WTC11 (cell line): ENCODE data around the gene B4GALT6. TPM values are rescaled to one million over a fixed set of nuclear protein-coding genes. Genes with fewer than 3 reads are reported as not detected.

Experiments
- ATAC-seq: fragments of 200-7000 bp; cut with Tn5 transposase; 2 replicates; pipeline ENCODE4 v1.10.0; 2021; ENCODE audit warnings: mild to moderate bottlenecking, moderate library complexity
- CTCF ChIA-PET: fragments of 300-600 bp; sonication (Branson Sonifier 250); formaldehyde crosslinking; loops from one replicate; lab custom pipeline; 2021; ENCODE audit warnings: antibody characterized with exemption; lab: Charles Lee
- POLR2A ChIA-PET: fragments of 350-600 bp; sonication (Branson Sonifier 250); formaldehyde crosslinking; loops from one replicate; lab custom pipeline; 2021; ENCODE audit warnings: antibody characterized with exemption; lab: Charles Lee
- DNase-seq: peaks from one replicate; pipeline ENCODE4 v3.0.0; 2021; ENCODE audit warnings: low spot score
- H3K27ac Mint-ChIP-seq: 2 replicates; pipeline ENCODE4 v1.8.0; 2021; ENCODE audit warnings: mixed read lengths
- H3K27me3 Mint-ChIP-seq: 2 replicates; pipeline ENCODE4 v1.8.0; 2021; ENCODE audit warnings: low read depth, mild to moderate bottlenecking, moderate library complexity, mixed read lengths
- H3K36me3 Mint-ChIP-seq: 2 replicates; pipeline ENCODE4 v1.8.0; 2021; ENCODE audit warnings: mixed read lengths
- H3K4me1 Mint-ChIP-seq: 2 replicates; pipeline ENCODE4 v1.8.0; 2022; ENCODE audit warnings: mixed read lengths
- H3K4me3 Mint-ChIP-seq: 2 replicates; pipeline ENCODE4 v1.8.0; 2021; ENCODE audit warnings: mild to moderate bottlenecking, moderate library complexity, mixed read lengths
- H3K9me3 Mint-ChIP-seq: 2 replicates; pipeline ENCODE4 v1.8.0; 2021; ENCODE audit warnings: mixed read lengths
- ETV6 ChIP-seq: sonication (generic); formaldehyde crosslinking; IDR thresholded peaks from 2 replicates; pipeline ENCODE4 v1.8.1; 2022; ENCODE audit warnings: mild to moderate bottlenecking, missing genetic modification reagents
- JUN ChIP-seq: sonication (generic); formaldehyde crosslinking; IDR thresholded peaks from 2 replicates; pipeline ENCODE4 v1.8.0; 2023; ENCODE audit warnings: mild to moderate bottlenecking, missing genetic modification reagents
- RELA ChIP-seq: sonication (generic); formaldehyde crosslinking; IDR thresholded peaks from 2 replicates; pipeline ENCODE4 v1.8.1; 2022; ENCODE audit warnings: missing genetic modification reagents, mild to moderate bottlenecking, borderline replicate concordance
- SMAD3 ChIP-seq: sonication (generic); formaldehyde crosslinking; IDR thresholded peaks from 2 replicates; pipeline ENCODE4 v1.8.0; 2022; ENCODE audit warnings: missing genetic modification reagents, mild to moderate bottlenecking, borderline replicate concordance
- SMAD4 ChIP-seq: sonication (generic); formaldehyde crosslinking; IDR thresholded peaks from 2 replicates; pipeline ENCODE4 v1.8.0; 2022; ENCODE audit warnings: mild to moderate bottlenecking, missing genetic modification reagents
- SOX15 ChIP-seq: fragments of 250-450 bp; sonication (Bioruptor Pico); IDR thresholded peaks from 2 replicates; pipeline ENCODE4 v1.9.0; 2021; ENCODE audit warnings: mild to moderate bottlenecking
- TEAD1 ChIP-seq: sonication (generic); formaldehyde crosslinking; IDR thresholded peaks from 2 replicates; pipeline ENCODE4 v1.8.0; 2022; ENCODE audit warnings: mild to moderate bottlenecking, missing genetic modification reagents
- ZNF121 ChIP-seq: sonication (generic); formaldehyde crosslinking; IDR thresholded peaks from 2 replicates; pipeline ENCODE4 v1.8.0; 2023; ENCODE audit warnings: missing genetic modification reagents
- ZNF317 ChIP-seq: sonication (generic); formaldehyde crosslinking; IDR thresholded peaks from 2 replicates; pipeline ENCODE4 v1.8.1; 2023; ENCODE audit warnings: low read depth, mild to moderate bottlenecking, moderate library complexity, missing genetic modification reagents, borderline replicate concordance
- ZNF396 ChIP-seq: fragments of 250-450 bp; sonication (Bioruptor Pico); IDR thresholded peaks from 2 replicates; pipeline ENCODE4 v1.8.0; 2021; ENCODE audit warnings: mild to moderate bottlenecking, moderate library complexity, borderline replicate concordance
- ZNF423 ChIP-seq: fragments of 250-450 bp; sonication (Bioruptor Pico); IDR thresholded peaks from 2 replicates; pipeline ENCODE4 v2.1.2; 2022; ENCODE audit warnings: mild to moderate bottlenecking, moderate library complexity
- total RNA-seq: library from RNA; stranded (reverse); gene quantifications from 3 replicates; pipeline ENCODE4 v1.2.3, GENCODE V29; 2021
- TF ChIP-seq, protein P1 (sequence below): sonication (generic); formaldehyde crosslinking; conservative IDR thresholded peaks from 2 replicates; pipeline ENCODE4 v1.8.1; 2022; ENCODE audit warnings: mild to moderate bottlenecking, missing genetic modification reagents
- TF ChIP-seq, protein P2 (sequence below): sonication (generic); formaldehyde crosslinking; IDR thresholded peaks from 2 replicates; pipeline ENCODE4 v1.8.1; 2022; ENCODE audit warnings: mild to moderate bottlenecking, missing genetic modification reagents, moderate library complexity, borderline replicate concordance
- TF ChIP-seq, protein P3 (sequence below): sonication (generic); formaldehyde crosslinking; IDR thresholded peaks from 2 replicates; pipeline ENCODE4 v1.8.1; 2023; ENCODE audit warnings: mild to moderate bottlenecking, missing genetic modification reagents, moderate library complexity
- TF ChIP-seq, protein P4 (sequence below): sonication (generic); formaldehyde crosslinking; IDR thresholded peaks from 2 replicates; pipeline ENCODE4 v1.8.0; 2023; ENCODE audit warnings: mild to moderate bottlenecking, missing genetic modification reagents

The B4GALT6 gene
- total RNA-seq, 1 experiment from 2014 or later = 50.6 TPM

DNA sequence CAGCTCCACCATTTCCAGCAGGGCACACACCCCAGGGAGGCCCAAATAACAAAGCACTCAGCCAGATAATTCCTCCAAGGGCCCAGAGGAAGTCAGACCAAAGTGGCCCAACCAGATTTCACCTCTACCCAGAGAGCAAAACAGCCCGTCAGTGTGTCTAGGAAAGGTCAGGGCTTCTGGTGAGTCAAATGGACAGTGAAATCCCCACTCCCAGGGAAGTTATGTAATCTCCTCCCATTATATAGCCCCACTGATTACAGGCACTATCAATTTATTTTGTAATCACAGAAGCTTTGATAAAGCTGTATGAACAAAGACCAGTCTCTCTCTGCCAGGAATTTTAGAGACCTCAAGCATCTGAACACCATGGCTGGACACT is 4.0 kb downstream of the B4GALT6 start:
- no peak for DNase-seq
- Mint-ChIP-seq H3K36me3 (no peaks in the 10 kb centered on the region), H3K27me3 (no peaks in the 10 kb centered on the region), H3K27ac (peak overlapping the region; percentile 44), H3K9me3 (no peaks in the 10 kb centered on the region), H3K4me1 (peaks cover 68% of the 10 kb centered on the region), H3K4me3 (peak overlapping the region; percentile 93)
- POLR2A ChIA-PET = no interaction called here
- CTCF ChIA-PET = interaction anchor here (1.0 to 2.9 kb wide), 8 partner anchors 11 to 339 kb away, joined by 3 to 9 read pairs (median 5); partner anchors contain the start of gene TRAPPC8
- peak; percentile 22; the same call in 1 of the 2 replicates for TF ChIP-seq ZNF423
- TF ChIP-seq SMAD3 (CRISPR knock-in tag) = no peak
- ATAC-seq = no peak

DNA sequence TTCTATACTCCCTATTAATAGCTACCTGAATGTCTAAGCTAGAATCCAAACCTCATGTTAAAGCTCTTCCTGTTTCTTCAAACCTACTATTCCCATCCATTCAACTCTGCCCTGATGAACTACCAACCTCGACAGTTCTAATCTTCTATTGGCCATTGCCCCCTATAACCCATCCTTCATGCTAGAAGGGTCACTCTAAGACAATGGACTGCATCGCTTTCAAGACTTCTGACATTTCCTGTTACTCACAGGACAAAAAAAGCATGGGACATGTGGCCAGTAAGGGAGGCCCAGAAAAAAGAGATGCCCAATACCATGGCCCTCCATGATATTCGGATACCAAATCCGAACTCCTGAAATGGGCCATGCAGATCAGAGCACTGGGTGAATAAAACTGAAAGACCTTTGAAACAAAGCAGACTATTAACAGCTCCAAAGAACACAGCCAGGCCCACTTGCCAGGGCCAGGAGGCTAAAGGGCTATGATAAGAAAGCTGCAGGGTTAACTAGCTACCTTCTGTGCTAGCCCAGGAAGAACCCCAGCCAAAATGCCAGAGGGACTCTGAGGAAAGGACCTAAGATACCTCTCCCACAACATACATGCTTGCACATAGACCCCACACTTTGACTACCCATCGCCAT is 4.5 kb downstream of the B4GALT6 start:
- no peak for DNase-seq
- ATAC-seq = no peak
- TF ChIP-seq, protein P1, sequence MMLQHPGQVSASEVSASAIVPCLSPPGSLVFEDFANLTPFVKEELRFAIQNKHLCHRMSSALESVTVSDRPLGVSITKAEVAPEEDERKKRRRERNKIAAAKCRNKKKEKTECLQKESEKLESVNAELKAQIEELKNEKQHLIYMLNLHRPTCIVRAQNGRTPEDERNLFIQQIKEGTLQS (CRISPR knock-in tag) = no peak
- TF ChIP-seq SMAD4 = no peak
- TF ChIP-seq ETV6 (CRISPR knock-in tag) = no peak
- TF ChIP-seq TEAD1 (CRISPR knock-in tag) = no peak
- no peak for TF ChIP-seq ZNF121 (CRISPR knock-in tag)
- no peak for TF ChIP-seq SOX15 (CRISPR knock-in tag)
- TF ChIP-seq, protein P2, sequence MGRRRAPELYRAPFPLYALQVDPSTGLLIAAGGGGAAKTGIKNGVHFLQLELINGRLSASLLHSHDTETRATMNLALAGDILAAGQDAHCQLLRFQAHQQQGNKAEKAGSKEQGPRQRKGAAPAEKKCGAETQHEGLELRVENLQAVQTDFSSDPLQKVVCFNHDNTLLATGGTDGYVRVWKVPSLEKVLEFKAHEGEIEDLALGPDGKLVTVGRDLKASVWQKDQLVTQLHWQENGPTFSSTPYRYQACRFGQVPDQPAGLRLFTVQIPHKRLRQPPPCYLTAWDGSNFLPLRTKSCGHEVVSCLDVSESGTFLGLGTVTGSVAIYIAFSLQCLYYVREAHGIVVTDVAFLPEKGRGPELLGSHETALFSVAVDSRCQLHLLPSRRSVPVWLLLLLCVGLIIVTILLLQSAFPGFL = no peak
- Mint-ChIP-seq H3K36me3 (no peaks in the 10 kb centered on the region), H3K4me1 (peaks cover 74% of the 10 kb centered on the region), H3K9me3 (no peaks in the 10 kb centered on the region), H3K27me3 (no peaks in the 10 kb centered on the region), H3K4me3 (peak overlapping the region; percentile 4), H3K27ac (peak overlapping the region; percentile 36; the same call in 1 of the 2 replicates)
- POLR2A ChIA-PET = interaction anchor here (0.6 kb wide), 1 partner anchor 229 kb away, joined by 3 read pairs; no protein-coding TSS in a partner anchor
- CTCF ChIA-PET = interaction anchor here (1.0 to 2.9 kb wide), 8 partner anchors 10 to 340 kb away, joined by 3 to 9 read pairs (median 5); partner anchors contain the start of gene TRAPPC8

DNA sequence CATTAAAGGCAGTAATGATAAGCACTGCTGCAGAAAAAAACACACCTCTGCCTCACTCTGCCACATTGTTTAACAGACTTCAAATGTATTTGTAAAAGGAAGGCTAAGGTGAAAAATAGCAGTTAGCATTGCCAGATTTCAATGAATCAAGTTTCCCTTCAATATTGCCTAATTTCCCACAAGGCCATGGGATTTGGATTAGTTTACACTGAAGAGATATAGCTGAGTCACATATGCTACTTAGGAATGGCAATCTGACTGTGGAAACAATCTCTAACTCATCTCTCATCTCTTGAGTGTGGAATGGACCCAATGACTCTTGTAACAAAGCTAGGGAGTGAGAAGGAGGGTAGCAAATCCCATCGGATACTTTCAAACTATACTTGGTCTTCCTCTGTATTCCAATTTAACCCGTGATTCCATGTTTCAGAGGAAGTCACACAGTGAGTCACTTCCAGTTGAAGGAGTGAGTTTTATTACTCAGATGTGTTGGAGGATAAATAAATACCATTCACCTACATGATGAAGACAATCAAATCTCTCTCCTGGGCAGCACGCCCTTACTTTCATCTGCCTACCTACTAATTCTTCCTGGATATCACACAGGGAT is 5.1 kb downstream of the B4GALT6 start:
- ATAC-seq (no peak), DNase-seq (no peak)
- no peaks in the 10 kb centered on the region for H3K27me3 Mint-ChIP-seq
- H3K9me3 Mint-ChIP-seq = no peaks in the 10 kb centered on the region
- TF ChIP-seq, protein P3, sequence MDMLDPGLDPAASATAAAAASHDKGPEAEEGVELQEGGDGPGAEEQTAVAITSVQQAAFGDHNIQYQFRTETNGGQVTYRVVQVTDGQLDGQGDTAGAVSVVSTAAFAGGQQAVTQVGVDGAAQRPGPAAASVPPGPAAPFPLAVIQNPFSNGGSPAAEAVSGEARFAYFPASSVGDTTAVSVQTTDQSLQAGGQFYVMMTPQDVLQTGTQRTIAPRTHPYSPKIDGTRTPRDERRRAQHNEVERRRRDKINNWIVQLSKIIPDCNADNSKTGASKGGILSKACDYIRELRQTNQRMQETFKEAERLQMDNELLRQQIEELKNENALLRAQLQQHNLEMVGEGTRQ = no peak
- TF ChIP-seq, protein P4, sequence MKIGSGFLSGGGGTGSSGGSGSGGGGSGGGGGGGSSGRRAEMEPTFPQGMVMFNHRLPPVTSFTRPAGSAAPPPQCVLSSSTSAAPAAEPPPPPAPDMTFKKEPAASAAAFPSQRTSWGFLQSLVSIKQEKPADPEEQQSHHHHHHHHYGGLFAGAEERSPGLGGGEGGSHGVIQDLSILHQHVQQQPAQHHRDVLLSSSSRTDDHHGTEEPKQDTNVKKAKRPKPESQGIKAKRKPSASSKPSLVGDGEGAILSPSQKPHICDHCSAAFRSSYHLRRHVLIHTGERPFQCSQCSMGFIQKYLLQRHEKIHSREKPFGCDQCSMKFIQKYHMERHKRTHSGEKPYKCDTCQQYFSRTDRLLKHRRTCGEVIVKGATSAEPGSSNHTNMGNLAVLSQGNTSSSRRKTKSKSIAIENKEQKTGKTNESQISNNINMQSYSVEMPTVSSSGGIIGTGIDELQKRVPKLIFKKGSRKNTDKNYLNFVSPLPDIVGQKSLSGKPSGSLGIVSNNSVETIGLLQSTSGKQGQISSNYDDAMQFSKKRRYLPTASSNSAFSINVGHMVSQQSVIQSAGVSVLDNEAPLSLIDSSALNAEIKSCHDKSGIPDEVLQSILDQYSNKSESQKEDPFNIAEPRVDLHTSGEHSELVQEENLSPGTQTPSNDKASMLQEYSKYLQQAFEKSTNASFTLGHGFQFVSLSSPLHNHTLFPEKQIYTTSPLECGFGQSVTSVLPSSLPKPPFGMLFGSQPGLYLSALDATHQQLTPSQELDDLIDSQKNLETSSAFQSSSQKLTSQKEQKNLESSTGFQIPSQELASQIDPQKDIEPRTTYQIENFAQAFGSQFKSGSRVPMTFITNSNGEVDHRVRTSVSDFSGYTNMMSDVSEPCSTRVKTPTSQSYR = no peak
- TF ChIP-seq JUN (CRISPR knock-in tag) = no peak
- no peak for TF ChIP-seq ZNF423
- TF ChIP-seq RELA = no peak
- TF ChIP-seq ZNF317 (CRISPR knock-in tag) = no peak
- TF ChIP-seq ZNF396 (CRISPR knock-in tag) = no peak
- TF ChIP-seq ETV6 (CRISPR knock-in tag) = no peak
- H3K27ac Mint-ChIP-seq = no peak overlapping the region
- H3K4me1 Mint-ChIP-seq = peaks cover 78% of the 10 kb centered on the region
- no peaks in the 10 kb centered on the region for H3K36me3 Mint-ChIP-seq
- POLR2A ChIA-PET = interaction anchor here (0.6 kb wide), 1 partner anchor 229 kb away, joined by 3 read pairs; no protein-coding TSS in a partner anchor
- no peak overlapping the region for H3K4me3 Mint-ChIP-seq
- CTCF ChIA-PET = interaction anchor here (1.0 to 2.9 kb wide), 2 partner anchors 9 to 340 kb away, joined by 3 to 9 read pairs; no protein-coding TSS in a partner anchor
